Neural cell (in vitro differentiated cells): Measurements from ENCODE around the gene MRTFA.

Experiments
- POLR2AphosphoS5 ChIP-seq: IDR thresholded peaks from 2 replicates; pipeline ENCODE4 v1.6.1; 2012
- TAF1 ChIP-seq: IDR thresholded peaks from 2 replicates; pipeline ENCODE4 v1.6.1; 2012; ENCODE audit warnings: low read depth

DNA sequence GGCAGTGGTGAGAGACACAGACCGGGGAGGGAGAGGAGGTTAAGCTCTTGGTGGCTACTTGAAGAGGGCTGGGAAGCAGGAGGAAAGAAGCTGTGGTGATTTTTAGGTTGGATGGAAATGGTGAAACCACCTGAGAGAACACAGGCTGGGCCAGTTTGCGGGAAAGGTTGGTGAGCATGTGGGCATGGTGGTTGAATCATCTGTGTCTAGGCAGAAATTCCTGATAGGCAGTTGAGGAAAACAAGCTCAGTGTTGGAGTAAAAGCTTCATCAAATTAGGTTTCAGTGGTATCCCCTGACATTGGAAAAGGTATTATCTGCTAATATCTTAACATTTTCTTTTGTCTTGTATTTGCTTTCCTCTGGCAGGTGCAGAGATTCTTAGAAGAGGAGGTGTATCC lies 270.5 kb downstream of the MRTFA start:
- TF ChIP-seq TAF1 (no peak), POLR2AphosphoS5 (no peak)
